Mononuclear cell (primary cell): ENCODE measurements around the gene FGFBP3. TPM values are rescaled to one million over a fixed set of nuclear protein-coding genes. Genes with fewer than 3 reads are reported as not detected.

Source experiments
- total RNA-seq: library from RNA; depleted of rRNA; stranded (reverse); fragments of >200 nt; gene quantifications from one replicate; pipeline ENCODE4 v1.2.3, GENCODE V29; 2012

The FGFBP3 gene
- total RNA-seq, 1 donor = 0.84 TPM

Other genes with a start within 250 kb of the FGFBP3 start
- 71.5 TPM for gene TNKS2, start 111.1 kb downstream of the FGFBP3 start, total RNA-seq
- 130 TPM for gene BTAF1, start 14.3 kb upstream of the FGFBP3 start, total RNA-seq